T-helper 2 cell treated with Interferon-gamma antibody and Interleukin-4, amounts not matched to agents 100 ng/mL and 5 ng/mL, for 36 hours (primary cell): ENCODE results near the gene DEPDC5. TPM values are rescaled to one million over a fixed set of nuclear protein-coding genes. Genes with fewer than 3 reads are reported as not detected.
"Not testable (repeated sequence)": the region's sequence is repeated elsewhere in the genome, so short reads cannot be mapped to it uniquely, and the experiment has no call there.

Source experiments
- intact Hi-C: fragments of 100-400 bp; cut with micrococcal nuclease; formaldehyde crosslinking; loops from one replicate; pipeline ENCODE4 v1.15.1; 2023
- total RNA-seq: library from RNA; stranded (reverse); gene quantifications from 2 replicates; pipeline ENCODE4 v1.2.3, GENCODE V29; 2022

DEPDC5 gene
- 38.5 and 41.0 TPM in 2 replicates for total RNA-seq

- intact Hi-C loops: loop anchor here (1.0 to 5.0 kb wide), 3 partner anchors 78 to 383 kb away; partner anchors contain the start of gene SFI1
Measured at GRCh38 chr22:31753634-31754501, at the start of gene DEPDC5. Gene DEPDC5 (plus strand): TSS chr22:31754019. CDS start chr22:31754922, 903 bp downstream.

- intact Hi-C loops: no loop called here
Measured at GRCh38 chr22:31707519-31707918, 46.3 kb upstream of the DEPDC5 start.

GRCh38 chr22:31711226-31711625, 42.6 kb upstream of the DEPDC5 start:
- intact Hi-C loops: not testable (repeated sequence)

DNA sequence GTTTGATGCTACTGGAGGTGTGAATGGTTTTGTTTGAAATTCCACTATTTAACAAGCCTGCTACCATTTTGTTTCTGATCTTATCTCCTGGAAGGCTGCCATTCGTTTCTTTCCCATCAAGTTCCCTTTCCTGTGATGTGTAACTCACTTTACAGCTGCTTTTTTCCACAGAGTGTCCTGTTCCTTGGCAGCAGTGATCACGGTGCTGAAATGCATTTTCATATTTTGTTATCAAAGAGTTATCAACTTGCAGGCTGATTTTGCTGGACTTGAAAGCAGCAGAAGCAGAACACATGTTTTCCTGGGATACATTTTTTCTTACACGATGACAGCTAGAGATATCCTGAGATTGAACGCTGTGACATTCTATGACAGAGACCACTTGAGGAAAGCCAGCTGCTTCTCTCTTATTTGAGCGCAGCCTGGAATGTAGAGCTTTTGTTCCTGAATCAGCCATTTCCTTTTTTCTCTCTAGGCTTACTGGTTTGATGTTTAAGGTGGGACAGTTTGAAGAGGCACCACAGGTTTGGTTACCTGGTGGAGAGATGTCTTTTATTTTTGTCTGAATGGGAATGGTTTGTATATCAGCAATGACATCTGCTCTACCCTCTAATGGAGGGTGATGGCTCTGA, 38.6 kb upstream of the DEPDC5 start:
- intact Hi-C loops: no loop called here

- intact Hi-C loops: no loop called here
Measured at GRCh38 chr22:31719850-31720471, 33.9 kb upstream of the DEPDC5 start.

DNA sequence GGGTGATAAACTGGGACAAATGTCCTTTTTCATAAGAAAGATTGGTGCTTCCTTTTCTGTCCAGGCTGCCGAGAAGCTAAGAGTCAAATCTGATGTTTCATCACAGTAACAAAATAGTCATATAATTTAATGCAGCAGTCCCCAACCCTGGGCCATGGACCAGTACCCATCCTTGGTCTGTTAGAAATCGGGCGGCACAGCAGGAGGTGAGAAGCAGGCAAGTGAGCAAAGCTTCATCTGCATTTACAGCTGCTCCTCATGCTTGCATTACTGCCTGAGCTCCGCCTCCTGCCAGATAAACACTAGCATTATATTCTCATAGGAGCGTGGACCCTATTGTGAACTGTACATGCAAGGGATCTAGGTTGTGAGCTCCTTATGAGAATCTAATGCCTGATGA, 30.1 kb upstream of the DEPDC5 start:
- intact Hi-C loops: no loop called here

DNA sequence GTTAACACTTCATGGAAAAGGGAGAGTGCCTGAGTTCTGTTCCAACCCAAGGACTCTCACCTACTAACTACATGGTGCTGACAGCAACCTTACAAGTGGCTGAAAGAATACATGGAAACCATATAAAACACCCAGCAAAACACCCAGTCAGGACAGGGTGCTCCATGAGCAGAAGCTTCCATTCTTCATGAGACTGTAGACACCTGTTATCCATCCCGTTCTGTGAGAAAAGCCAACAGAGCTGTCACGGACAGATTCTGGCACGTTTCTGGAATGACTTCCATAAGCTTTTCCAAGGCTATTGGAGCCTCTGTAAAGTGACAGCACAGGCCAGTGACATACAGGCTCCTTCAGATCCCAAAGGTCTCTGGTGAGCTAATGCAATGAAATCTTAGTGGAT, 27.1 kb upstream of the DEPDC5 start:
- intact Hi-C loops: no loop called here

DNA sequence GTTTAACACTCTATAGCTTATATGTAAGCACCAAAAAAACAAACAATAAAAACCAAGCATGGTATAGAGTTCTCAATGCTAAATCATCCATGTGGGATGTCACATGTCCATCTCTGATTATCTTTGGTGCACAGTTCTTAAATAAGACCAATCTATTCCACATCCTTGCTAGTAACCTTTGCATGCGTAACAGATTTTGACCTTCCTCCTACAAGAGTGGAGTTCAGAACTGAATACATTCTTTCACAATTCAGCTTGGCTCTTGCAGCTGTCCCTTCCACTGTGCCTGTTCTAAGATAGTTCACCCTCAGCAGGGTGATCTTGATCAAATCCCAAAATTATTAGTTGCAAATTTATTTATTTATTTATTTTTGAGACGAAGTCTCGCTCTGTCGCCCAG, 25.0 kb upstream of the DEPDC5 start:
- intact Hi-C loops: no loop called here

DNA sequence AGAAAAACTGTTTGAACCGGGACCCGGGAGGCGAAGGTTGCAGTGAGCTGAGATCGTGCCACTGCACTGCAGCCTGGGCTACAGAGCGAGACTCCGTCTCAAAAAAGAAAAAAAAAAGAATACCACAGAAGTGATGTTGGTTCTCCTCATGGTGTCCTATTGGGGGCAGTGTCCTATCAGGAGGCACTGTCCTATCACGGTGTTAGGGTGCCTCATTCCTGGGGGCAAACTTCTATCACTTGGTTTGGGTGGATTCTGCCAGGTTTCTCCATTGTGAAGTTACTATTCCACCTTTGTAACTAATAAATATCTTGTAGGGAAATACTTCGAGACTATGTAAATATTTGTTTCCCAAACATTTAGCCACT, 23.5 kb upstream of the DEPDC5 start:
- intact Hi-C loops: no loop called here

- intact Hi-C loops: no loop called here
Measured at GRCh38 chr22:31732089-31732829, 21.6 kb upstream of the DEPDC5 start.

GRCh38 chr22:31733580-31734079, 20.2 kb upstream of the DEPDC5 start:
- intact Hi-C loops: no loop called here

GRCh38 chr22:31734512-31734911, 19.3 kb upstream of the DEPDC5 start:
- intact Hi-C loops: no loop called here

DNA sequence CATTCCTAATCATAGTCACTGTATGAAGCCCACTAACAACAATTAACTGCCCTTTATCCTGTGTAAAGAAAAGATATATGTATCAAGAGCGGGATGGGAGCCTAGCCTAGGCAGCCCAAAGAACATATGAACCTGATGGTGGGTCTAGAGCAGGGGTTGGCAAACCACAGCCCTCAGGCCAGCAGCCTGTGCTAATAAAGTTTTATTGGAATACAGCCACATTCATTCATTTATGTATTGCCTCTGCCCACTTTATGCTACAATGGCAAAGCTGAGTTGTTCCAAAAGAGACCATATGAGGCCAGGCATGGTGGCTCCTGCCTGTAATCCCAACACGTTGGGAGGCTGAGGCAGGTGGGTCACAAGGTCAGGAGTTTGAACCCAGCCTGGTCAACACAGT, 17.4 kb upstream of the DEPDC5 start:
- intact Hi-C loops: no loop called here

GRCh38 chr22:31737932-31738331, 15.9 kb upstream of the DEPDC5 start:
- intact Hi-C loops: no loop called here

GRCh38 chr22:31738566-31738965, 15.3 kb upstream of the DEPDC5 start:
- intact Hi-C loops: no loop called here

DNA sequence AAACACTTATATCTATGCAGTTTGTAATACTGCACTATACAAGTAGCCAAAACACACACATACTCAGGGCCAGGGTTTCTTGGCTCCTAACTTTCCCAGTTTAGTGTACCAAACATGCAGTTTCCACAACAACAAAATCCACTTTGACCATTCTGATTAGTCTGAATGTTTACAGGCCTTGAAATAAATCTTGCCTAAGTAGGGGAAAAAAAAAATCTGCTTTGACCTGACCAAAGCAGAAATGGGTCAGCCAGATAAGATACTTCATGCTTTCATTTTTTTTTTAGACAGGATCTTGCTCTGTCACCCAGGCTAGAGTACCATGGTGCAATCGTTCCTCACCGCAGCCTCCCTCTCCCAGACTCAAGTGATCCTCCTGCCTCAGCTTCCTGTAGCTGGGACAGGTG, 14.0 kb upstream of the DEPDC5 start:
- intact Hi-C loops: no loop called here

DNA sequence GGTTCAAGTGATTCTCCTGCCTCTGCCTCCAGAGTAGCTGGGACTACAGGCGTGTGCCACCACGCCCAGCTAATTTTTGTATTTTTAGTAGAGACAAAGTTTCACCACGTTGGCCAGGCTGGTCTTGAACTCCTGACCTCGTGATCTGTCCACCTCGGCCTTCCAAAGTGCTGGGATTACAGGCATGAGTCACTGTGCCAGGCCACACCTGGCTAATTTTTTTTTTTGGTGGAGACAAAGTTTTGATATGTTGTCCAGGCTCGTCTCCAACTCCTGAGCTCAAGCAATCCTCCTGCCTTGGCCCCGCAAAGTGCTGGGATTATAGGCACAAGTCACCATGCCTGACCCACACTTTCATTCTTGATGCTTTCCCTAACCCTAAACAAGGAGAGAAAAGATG, 13.5 kb upstream of the DEPDC5 start:
- intact Hi-C loops: not testable (repeated sequence)

DNA sequence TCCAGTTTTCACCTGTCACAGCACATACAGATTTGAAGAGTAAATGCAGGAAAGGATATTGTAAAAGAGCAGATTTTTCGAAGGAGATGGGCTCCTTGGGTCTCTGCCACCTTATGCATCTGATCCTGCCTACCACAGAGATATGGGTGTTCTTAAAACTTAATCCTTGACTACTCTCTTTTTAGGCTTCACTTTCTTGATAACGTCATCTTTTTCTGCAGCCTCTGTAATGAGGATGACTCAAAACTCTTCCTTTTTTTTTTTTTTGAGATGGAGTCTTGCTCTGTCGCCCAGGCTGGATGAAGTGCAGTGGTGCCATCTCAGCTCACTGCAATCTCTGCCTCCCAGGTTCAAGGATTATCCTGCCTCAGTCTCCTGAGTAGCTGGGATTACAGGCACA, 11.7 kb upstream of the DEPDC5 start:
- intact Hi-C loops: no loop called here

GRCh38 chr22:31742682-31743081, 11.1 kb upstream of the DEPDC5 start:
- intact Hi-C loops: no loop called here

DNA sequence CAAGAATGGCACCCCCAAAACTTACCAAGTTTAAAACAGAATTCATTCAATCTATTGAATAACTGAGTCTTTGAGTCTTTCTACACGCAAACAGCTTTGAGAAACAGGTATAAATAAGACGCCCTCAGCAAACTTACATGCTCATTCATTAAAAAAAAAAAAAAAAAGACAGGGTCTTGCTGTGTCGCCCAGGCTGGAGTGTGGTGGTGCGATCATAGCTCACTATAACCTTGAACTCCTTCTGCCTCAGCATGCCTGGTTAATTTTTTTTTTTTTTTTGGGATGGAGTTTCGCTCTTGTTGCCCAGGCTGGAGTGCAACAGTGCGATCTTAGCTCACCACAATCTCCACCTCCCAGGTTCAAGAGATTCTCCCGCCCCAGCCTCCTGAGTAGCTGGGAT, 9.9 kb upstream of the DEPDC5 start:
- intact Hi-C loops: no loop called here

DNA sequence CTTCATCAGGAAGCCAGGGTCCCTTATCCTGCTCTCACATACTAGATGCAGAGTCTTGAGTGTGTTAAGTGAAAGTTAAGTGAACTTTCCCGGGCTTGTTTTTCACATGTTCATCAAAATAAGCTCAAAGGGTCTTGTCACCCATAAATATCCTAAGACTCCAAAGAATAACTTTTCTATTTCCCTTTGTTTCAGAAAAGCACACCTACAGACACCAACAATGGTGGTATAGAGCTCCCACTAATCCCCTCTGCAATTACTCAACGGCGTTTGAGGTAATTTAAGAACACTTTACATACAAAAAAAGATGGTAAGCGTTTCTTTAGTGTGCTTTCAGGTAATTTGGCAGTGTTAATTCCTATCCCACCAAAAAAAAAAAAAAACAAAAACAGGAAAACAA, 6.4 kb upstream of the DEPDC5 start:
- intact Hi-C loops: no loop called here
